Endothelial cell (in vitro differentiated cells): ENCODE data around the gene CAMKMT. TPM values are rescaled to one million over a fixed set of nuclear protein-coding genes. Genes with fewer than 3 reads are reported as not detected.

Experiments
- DNase-seq: peaks from one replicate; pipeline ENCODE4 v3.0.0; 2021; ENCODE audit warnings: low spot score
- H3K27ac Mint-ChIP-seq: one replicate; pipeline ENCODE4 v1.8.0; 2021; ENCODE audit warnings: mixed read lengths, inconsistent platforms; ENCODE audit not compliant: unreplicated experiment
- H3K27me3 Mint-ChIP-seq: one replicate; pipeline ENCODE4 v1.8.0; 2021; ENCODE audit warnings: mild to moderate bottlenecking, moderate library complexity, mixed read lengths, inconsistent platforms; ENCODE audit not compliant: unreplicated experiment
- H3K36me3 Mint-ChIP-seq: one replicate; pipeline ENCODE4 v1.8.0; 2021; ENCODE audit warnings: mild to moderate bottlenecking, low read depth, mixed read lengths, inconsistent platforms; ENCODE audit not compliant: unreplicated experiment
- H3K4me1 Mint-ChIP-seq: one replicate; pipeline ENCODE4 v1.8.0; 2021; ENCODE audit warnings: mild to moderate bottlenecking, mixed read lengths, inconsistent platforms; ENCODE audit not compliant: unreplicated experiment
- H3K4me3 Mint-ChIP-seq: one replicate; pipeline ENCODE4 v1.8.0; 2021; ENCODE audit warnings: mild to moderate bottlenecking, mixed read lengths, inconsistent platforms; ENCODE audit not compliant: unreplicated experiment
- H3K9me3 Mint-ChIP-seq: one replicate; pipeline ENCODE4 v1.8.0; 2021; ENCODE audit warnings: mixed read lengths, inconsistent platforms; ENCODE audit not compliant: unreplicated experiment
- total RNA-seq: library from RNA; stranded (reverse); fragmentation: NEBNext Ultra II Directional; extraction: Animal tissue kit (Norgen Biotek cat#: 25700); gene quantifications from one replicate; pipeline ENCODE4 v1.2.1, GENCODE V29; 2021; ENCODE audit not compliant: unreplicated experiment
- TF ChIP-seq, protein P1 (sequence below): fragments of 200-600 bp; sonication (generic); IDR thresholded peaks from one replicate; pipeline ENCODE4 v1.5.0; 2021; ENCODE audit warnings: antibody characterized with exemption; ENCODE audit not compliant: unreplicated experiment

Gene CAMKMT
- total RNA-seq, 1 donor from 2014 or later, result 8.4 TPM

DNA sequence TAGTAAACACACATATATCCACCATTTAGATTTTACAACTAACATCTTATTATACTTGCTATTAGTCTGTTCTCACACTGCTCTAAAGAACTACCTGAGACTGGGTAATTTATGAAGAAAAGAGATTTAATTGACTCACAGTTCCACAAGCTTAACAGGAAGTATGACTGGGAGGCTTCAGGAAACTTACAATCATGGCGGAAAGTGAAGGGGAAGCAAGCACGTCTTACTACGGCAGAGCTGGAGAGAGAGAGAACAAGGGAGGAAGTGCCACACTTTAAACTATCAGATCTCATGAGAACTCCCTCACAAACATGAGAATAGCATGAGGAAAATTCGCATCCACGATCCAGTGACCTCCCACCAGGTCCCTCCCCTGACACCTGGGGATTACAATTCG is 240.7 kb downstream of the CAMKMT start:
- H3K9me3 Mint-ChIP-seq, result no peaks in the 10 kb centered on the region
- H3K4me1 Mint-ChIP-seq, result no peaks in the 10 kb centered on the region
- H3K36me3 Mint-ChIP-seq, result no peaks in the 10 kb centered on the region
- no peak for DNase-seq
- no peak overlapping the region for H3K4me3 Mint-ChIP-seq
- TF ChIP-seq, protein P1, sequence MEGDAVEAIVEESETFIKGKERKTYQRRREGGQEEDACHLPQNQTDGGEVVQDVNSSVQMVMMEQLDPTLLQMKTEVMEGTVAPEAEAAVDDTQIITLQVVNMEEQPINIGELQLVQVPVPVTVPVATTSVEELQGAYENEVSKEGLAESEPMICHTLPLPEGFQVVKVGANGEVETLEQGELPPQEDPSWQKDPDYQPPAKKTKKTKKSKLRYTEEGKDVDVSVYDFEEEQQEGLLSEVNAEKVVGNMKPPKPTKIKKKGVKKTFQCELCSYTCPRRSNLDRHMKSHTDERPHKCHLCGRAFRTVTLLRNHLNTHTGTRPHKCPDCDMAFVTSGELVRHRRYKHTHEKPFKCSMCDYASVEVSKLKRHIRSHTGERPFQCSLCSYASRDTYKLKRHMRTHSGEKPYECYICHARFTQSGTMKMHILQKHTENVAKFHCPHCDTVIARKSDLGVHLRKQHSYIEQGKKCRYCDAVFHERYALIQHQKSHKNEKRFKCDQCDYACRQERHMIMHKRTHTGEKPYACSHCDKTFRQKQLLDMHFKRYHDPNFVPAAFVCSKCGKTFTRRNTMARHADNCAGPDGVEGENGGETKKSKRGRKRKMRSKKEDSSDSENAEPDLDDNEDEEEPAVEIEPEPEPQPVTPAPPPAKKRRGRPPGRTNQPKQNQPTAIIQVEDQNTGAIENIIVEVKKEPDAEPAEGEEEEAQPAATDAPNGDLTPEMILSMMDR, result no peak
- no peak overlapping the region for H3K27ac Mint-ChIP-seq
- no peaks in the 10 kb centered on the region for H3K27me3 Mint-ChIP-seq

DNA sequence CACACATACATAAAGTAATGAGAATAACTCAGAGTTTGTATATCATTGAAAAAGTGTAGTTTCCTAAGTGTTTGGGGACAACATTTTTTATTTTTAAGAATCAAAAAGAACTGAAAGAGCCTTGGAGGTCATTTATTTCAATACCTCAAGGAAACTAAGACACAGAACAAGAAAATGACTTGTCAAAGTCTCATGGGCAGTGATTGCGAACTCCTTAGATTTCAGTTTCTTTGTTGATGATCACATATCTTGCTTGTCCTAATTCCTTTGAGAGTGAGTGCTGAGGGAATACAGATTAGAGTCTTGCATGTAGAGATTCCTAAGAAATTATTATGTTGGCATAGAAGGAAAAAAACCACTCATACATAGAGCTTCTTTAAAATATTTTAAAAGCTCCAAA is 243.8 kb downstream of the CAMKMT start:
- DNase-seq, result no peak
- no peak overlapping the region for H3K27ac Mint-ChIP-seq
- no peaks in the 10 kb centered on the region for H3K4me1 Mint-ChIP-seq
- no peaks in the 10 kb centered on the region for H3K36me3 Mint-ChIP-seq
- TF ChIP-seq, protein P1, result no peak
- H3K9me3 Mint-ChIP-seq, result no peaks in the 10 kb centered on the region
- no peak overlapping the region for H3K4me3 Mint-ChIP-seq
- H3K27me3 Mint-ChIP-seq, result no peaks in the 10 kb centered on the region

DNA sequence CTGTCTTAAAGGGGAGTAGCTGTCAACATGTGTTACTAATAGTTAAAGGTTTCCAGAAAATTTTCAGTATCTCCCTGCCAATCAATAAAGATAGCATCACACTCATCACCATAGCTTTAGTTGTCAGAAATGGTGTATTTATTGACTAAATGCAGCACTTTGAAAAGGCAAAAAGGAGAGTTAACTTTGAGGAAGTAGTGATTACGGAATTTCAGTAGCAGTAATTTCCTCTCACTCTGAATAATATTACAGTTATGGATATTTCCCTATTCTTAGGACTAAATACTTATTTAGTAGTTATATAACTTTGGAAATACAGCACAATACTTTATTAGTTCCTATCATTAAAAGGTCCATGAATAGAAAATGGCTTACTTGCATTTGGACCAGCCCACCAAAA is 250.5 kb downstream of the CAMKMT start:
- no peaks in the 10 kb centered on the region for H3K27me3 Mint-ChIP-seq
- TF ChIP-seq, protein P1, result no peak
- no peaks in the 10 kb centered on the region for H3K4me1 Mint-ChIP-seq
- no peak overlapping the region for H3K4me3 Mint-ChIP-seq
- no peaks in the 10 kb centered on the region for H3K9me3 Mint-ChIP-seq
- peaks cover 4% of the 10 kb centered on the region for H3K36me3 Mint-ChIP-seq
- DNase-seq, result no peak
- H3K27ac Mint-ChIP-seq, result no peak overlapping the region

DNA sequence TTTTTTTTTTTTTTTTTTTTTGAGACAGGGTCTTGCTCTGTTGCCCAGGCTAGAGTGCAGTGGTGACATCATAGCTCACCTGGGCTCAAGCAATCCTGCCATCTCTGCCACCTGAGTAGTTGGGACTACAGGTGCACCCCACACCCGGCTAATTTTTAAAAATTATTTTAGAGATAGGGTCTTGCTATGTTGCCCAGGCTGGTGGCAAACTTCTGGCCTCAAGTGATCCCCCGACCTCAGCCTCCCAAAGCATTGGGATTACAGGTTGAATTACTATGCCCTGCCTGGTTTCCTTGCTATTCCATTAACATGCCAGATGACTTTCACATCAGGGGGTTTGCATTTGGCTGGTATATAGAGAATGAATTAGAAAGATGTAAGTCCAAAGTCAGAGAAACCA is 253.2 kb downstream of the CAMKMT start:
- TF ChIP-seq, protein P1, result no peak
- H3K4me3 Mint-ChIP-seq, result no peak overlapping the region
- DNase-seq, result no peak
- peaks cover 4% of the 10 kb centered on the region for H3K36me3 Mint-ChIP-seq
- H3K4me1 Mint-ChIP-seq, result no peaks in the 10 kb centered on the region
- no peak overlapping the region for H3K27ac Mint-ChIP-seq
- no peaks in the 10 kb centered on the region for H3K9me3 Mint-ChIP-seq
- H3K27me3 Mint-ChIP-seq, result no peaks in the 10 kb centered on the region

DNA sequence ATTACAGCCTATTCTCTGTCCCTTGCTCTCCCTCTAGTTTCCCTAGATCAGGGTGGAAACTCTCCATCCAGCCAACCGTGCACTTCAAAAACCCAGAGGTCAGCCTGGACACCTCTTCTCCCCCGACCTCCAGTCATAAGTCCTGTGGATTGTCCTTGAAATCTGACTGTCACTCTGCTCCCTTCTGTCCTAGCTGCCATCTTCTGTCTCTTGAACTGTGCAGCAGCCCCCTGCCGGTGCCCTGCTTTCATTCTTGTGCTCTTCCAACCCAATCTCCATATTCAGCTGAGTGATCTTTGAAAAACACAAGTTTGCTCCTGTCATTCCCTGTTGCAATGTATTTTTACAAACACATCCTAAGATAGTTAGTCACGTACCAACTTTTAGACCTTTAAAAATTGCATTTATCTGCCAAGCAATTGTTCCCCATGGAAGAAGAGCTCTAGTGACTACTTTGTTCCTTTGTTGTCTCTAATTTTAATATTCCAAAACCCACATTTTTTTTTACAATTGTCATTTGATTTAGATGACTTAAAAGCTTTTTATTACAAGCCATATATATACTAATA is 254.3 kb downstream of the CAMKMT start:
- no peak overlapping the region for H3K4me3 Mint-ChIP-seq
- no peaks in the 10 kb centered on the region for H3K27me3 Mint-ChIP-seq
- H3K27ac Mint-ChIP-seq, result no peak overlapping the region
- TF ChIP-seq, protein P1, result no peak
- no peak for DNase-seq
- no peaks in the 10 kb centered on the region for H3K9me3 Mint-ChIP-seq
- H3K36me3 Mint-ChIP-seq, result no peaks in the 10 kb centered on the region
- H3K4me1 Mint-ChIP-seq, result no peaks in the 10 kb centered on the region
